GM04503 (cell line): ENCODE data around the gene CTU1.

ENCODE experiments used
- DNase-seq: peaks from one replicate; pipeline ENCODE4 v3.0.0-alpha.2; 2012; ENCODE audit warnings: low read depth

CTU1 gene

DNA sequence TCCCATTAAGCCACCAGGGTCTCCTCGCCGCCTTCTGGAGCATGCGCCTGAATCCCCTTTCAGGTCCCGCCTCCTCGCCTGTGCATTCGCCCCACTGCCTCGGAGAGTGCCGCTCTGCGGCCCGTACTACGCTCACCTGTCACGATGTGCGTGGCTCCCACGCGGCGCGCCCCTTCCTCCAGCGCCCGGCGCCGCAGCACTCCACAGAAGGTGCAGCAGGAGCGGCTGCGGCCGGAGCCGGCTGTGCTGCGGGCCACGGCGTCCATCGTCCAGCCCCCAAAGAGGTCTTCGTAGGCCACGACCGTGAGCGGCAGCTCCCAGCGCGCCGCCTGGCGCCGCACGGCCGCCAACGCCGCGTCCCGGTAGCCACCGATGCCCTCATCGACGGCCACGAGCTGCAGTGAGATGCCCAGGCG is 4.3 kb downstream of the CTU1 start:
- DNase-seq, result no peak

GRCh38 chr19:51102991-51103390 is 5.2 kb downstream of the CTU1 start:
- no peak for DNase-seq

- no peak for DNase-seq
Observed at GRCh38 chr19:51101171-51101865, 6.9 kb downstream of the CTU1 start.

DNA sequence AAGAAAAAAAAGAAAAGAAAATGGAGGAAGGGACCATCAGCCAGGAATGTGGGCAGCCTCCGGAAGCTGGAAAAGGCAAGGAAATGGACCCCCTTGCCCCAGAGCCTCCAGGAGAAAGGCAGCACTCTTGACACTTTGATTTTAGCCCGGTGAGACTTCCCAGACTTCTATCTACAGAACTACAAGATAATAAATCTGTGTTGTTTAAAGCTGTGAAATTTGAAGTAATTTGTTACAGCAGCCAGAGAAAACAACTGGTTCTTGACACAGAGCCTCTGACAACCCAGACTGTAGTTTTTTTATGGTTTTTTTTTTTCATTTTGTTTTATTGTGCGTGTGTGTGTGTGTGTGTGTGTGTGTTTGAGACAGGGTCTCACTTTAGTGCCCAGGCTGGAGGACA is 7.6 kb downstream of the CTU1 start:
- DNase-seq, result no peak

GRCh38 chr19:51099047-51099382 is 9.2 kb downstream of the CTU1 start:
- DNase-seq, result no peak

DNA sequence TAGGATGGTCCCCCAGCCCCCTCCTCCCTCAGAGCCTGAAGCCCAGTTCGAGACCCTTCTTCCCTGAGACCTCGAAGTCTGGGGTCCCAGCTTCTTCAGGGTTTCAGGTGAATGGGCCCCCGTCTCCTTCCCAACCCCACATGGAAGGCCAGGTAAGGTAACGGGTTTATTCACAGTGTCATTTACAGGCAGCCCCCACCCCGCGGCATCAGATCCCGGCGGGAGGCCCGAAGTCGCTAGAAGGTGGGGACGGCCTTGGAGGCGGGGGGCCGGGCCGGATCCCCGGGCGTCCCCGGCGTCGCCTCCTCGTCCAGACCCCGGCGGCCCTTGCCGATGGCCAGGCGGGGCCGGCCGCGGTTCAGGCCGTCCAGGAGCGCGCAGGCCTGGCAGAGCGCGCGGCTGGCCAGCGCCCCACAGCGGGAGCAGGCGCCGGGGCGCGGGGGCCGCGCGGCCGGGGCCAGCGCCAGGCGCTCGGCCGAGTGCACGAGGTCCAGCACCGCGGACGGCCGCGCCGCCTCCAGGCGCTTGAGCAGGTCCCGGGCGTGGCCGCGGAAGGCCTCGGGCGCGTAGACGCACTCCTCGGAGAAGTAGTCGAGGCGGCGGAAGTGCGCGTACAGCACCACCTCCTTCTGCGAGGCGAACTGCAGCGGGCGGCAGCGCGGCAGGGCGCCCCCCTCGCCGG is 9.7 kb downstream of the CTU1 start:
- no peak for DNase-seq

GRCh38 chr19:51097796-51098195 is 10.4 kb downstream of the CTU1 start:
- DNase-seq, result no peak

DNA sequence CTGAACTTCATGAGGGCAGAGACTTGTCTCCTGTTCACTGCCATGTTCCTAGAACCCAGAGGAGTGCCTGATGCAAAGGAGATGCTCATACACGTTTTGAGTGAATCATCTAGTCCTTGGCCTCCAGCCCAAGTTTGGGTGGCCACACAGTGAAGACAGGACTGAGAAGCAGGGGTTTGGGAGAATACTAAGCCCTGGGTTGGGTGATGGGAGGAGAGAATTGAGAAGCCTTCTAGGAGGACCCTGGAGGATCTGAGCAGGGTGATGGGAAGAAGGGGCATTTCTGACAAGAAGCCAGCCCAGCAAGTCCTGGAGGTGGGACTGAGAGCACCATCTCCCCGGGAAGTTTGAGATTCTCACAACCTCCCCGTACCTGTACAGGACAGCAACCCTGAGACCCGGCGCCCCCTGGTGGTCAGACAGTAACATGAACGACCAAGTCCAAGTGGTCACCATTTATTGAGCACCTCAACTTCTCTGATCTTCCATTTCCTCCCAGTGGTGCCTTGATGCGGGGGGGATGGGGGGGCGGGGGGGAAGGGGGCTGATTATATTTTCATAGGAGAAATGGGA is 11.0 kb downstream of the CTU1 start:
- DNase-seq, result peak; percentile 7

DNA sequence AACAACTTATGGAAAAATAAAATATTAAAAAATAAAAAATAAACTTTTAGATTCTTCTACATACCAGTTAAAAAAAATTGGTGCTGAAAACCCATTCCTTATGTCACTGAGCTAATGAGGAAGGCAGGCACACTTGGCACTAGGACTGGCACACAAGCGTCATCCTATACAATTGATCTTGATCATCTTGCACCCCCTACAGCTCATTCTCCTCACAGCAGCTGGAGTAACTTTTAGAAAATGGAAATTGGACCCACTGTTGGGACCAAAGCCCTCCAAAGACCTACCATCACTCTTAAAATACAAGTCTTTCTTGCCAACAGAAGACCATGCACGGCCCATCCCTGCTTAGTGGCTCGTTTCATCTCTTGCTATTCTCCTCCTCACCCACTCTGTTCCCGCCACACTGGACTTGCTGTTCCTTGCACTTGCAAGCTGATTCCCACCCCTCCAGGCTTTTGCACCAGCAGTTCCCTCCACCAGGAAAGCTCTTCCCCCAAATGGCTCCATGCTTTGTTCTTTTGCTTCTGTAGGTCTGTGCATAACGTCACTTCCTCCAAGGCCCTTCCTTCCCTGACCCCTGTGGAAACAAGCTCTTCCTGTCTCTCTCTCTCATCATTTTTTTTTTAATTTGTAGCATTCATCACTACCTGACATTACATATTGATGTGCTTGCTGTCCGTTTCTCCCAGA is 11.6 kb downstream of the CTU1 start:
- no peak for DNase-seq

GRCh38 chr19:51094696-51095279 is 13.4 kb downstream of the CTU1 start:
- no peak for DNase-seq

GRCh38 chr19:51093510-51094345 is 14.5 kb downstream of the CTU1 start:
- no peak for DNase-seq

DNA sequence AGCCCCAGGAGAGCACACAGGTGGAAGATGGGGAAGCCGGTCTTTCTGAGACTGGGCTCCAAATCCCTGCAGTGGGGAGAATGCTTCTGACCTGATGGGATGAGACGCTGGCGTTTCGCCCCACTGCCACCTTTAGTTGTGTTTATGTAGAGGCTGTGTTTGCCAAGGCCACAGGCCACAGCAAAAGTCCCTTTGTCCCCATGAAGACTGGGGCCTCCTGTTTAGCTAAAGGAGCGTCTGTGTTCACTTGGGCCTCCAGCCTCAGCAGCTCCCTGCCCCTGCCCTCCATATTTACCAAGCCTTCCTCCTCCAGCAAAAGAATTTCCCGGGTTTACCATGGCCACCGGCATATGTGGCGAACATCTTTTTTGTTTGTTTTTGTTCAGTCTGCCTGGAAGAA is 15.1 kb downstream of the CTU1 start:
- DNase-seq, result no peak

DNA sequence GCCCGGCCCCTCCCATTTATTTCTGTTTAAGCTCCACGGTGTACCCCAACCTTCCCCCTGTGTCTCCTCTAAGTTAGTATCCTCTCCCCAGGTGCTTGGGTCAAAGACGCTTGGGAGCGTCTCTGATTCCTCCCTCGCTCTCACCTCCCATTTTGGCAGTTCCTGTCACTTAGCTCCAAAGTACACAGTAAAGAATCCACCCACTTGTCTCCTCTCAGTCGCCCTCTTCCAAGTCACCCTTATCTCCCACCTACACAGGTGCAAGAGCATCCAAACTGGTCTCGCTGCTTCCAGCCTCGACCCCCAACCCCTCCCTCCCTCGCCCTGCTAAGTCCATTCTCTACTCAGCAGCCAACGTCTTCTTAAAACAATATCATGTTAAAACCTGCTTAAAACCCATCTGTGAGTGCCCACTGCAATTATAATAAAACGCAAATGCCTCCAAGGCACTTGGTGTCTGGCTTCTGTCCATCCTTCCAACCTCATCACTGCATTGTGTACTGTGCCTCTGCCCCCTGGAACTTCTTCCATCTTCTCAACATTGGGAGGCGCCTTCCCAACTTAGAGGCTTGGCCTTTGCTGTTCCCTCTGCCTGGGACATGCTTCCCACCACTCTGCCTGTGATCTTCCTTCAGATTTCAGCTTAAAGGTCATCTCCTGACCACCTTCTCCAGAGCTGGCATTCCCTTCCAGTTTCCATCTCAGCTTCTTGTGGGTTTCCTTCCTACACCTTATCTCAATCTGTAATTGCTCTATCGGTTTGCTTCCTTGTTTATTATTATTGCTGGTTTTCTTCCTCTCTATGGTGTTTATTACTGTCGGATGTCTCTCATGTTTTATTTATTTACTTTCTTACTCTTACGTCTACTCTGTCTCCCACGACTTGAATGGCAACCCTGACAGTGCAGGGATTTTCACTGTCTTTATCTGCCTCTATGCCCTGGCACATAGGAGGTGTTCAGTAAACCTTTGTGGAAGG is 16.0 kb downstream of the CTU1 start:
- no peak for DNase-seq

GRCh38 chr19:51091126-51091525 is 17.1 kb downstream of the CTU1 start:
- no peak for DNase-seq

- DNase-seq, result no peak
Observed at GRCh38 chr19:51090471-51090870, 17.7 kb downstream of the CTU1 start.

GRCh38 chr19:51089786-51090185 is 18.4 kb downstream of the CTU1 start:
- no peak for DNase-seq

DNA sequence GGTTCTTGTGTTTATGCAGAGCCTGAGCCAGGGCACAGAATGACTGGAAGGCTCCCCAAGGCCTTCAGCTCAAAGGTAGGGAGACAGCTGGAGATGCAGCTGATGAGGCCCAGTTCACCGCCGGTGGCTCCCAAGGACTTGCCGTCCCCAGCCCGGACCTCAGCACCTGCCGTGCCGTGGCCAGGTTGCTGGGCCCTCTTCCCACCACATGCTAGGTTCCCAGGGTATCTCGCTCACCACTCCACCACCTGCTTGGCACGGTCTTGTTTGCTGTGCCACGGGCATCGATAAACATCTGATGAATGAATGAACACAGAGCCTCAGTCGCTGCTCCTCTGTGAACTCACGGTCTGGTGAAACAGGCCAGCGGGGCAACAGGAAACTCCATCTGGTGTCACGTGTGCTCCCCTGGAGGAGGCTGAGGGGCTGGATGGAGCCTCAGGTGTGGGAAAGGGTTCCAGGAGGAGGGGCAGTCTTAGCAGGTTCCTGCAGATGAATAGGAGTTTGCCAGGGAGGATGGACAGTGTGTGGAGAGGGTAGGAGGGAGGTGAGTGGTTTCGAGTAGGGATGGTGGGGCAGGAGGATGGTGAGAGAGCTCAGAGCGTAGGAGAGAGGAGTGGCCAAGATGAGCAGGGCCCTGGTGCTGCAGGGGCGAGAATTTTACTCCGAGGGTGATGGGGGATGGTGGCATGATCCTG is 21.9 kb downstream of the CTU1 start:
- DNase-seq, result no peak

DNA sequence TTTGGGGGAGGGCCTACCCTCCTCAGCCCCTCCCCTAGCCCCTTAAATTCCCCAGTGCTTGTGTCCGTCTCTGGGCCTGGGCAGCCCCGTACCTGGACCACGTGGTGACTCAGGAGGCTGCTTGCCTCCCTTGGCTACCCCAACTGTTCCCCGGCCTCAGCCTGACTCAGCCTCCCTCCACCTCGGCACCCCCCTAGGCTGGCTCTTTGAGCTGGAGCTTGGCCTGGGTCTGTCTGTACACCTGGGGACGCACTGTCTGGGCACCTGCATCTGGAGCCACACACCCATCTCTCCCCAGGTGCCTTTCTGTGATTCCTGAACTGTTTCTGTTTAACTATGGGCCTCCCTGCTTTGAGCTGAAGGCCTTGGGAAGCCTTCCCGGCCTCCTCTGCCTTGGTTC is 23.7 kb downstream of the CTU1 start:
- DNase-seq, result no peak

DNA sequence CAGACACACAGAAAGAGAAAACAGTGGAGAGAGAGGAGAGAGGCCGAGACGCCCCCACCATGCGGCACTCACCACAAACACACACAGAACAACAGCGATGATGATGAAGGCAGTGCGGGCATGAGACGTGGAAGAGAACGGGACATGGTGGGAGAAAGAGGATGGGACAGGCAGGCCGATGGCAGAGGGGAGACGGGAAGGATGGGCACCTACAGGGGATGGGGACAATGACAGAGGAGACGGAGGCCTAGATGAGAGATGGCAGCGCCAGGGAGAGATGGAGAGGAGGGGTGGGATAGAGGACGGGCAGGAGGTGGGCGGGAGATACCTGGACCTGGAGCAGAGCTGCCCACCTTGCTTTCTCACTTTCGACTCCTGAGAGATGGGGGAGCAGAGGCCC is 24.4 kb downstream of the CTU1 start:
- no peak for DNase-seq

DNA sequence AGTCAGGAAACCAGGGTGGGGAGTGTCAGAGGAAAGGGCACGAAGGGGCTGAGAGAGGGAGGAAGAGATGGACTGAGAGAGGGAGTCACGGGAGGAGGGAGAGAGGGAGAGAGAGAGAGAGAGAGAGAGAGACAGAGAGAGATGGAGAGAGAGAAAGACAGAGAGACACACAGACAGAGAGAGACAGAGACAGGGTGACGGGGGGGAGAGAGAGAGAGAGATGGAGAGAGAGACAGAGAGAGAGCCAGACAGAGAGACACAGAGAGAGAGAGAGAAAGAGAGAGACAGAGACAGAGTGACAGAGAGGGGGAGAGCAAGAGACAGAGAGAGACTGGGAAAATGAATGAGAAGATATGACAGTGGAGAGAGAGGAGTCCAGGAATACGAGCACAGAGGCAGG is 25.0 kb downstream of the CTU1 start:
- no peak for DNase-seq
